AG04450 (cell line): ENCODE measurements around the gene CCSER1. TPM values are rescaled to one million over a fixed set of nuclear protein-coding genes. Genes with fewer than 3 reads are reported as not detected.

Experiments
- CTCF ChIA-PET: fragments of 300-600, 350-600 bp; formaldehyde crosslinking; extraction: SDS; loops from one replicate; lab custom pipeline; 2022; ENCODE audit warnings: antibody characterized with exemption, inconsistent platforms; lab: Charles Lee
- POLR2A ChIA-PET: fragments of 350-600 bp; formaldehyde crosslinking; extraction: SDS; loops from one replicate; lab custom pipeline; 2021; ENCODE audit warnings: antibody characterized with exemption, inconsistent platforms; lab: Yijun Ruan, JAX
- DNase-seq: peaks from one replicate; pipeline ENCODE4 v3.0.0-alpha.2; 2011; ENCODE audit warnings: low read depth, low spot score
- H3K27ac ChIP-seq: one replicate; pipeline ENCODE4 v1.5.1; 2012; ENCODE audit warnings: low read depth, low read length, control low read depth
- H3K27me3 ChIP-seq: one replicate; pipeline ENCODE4 v1.6.0; 2012; ENCODE audit warnings: low read length; ENCODE audit not compliant: control insufficient read depth, insufficient read depth
- H3K4me3 ChIP-seq: 2 replicates; pipeline ENCODE4 v1.5.1; 2011; ENCODE audit warnings: mild to moderate bottlenecking, low read depth, low read length, control low read depth
- H3K9me3 ChIP-seq: 2 replicates; pipeline ENCODE4 v1.5.1; 2012; ENCODE audit warnings: low read length; ENCODE audit not compliant: control insufficient read depth, insufficient read depth
- polyA plus RNA-seq: library from polyadenylated mRNA; depleted of rRNA; stranded (reverse); fragments of >200 nt; gene quantifications from 2 replicates; pipeline ENCODE4 v1.2.3, GENCODE V29; 2011
- TF ChIP-seq, protein P1 (sequence below): IDR thresholded peaks from 2 replicates; pipeline ENCODE4 v1.5.1; 2011; ENCODE audit warnings: low read depth, low read length, control low read depth, inconsistent platforms

The CCSER1 gene
- polyA plus RNA-seq, 1 experiment = not detected

DNA sequence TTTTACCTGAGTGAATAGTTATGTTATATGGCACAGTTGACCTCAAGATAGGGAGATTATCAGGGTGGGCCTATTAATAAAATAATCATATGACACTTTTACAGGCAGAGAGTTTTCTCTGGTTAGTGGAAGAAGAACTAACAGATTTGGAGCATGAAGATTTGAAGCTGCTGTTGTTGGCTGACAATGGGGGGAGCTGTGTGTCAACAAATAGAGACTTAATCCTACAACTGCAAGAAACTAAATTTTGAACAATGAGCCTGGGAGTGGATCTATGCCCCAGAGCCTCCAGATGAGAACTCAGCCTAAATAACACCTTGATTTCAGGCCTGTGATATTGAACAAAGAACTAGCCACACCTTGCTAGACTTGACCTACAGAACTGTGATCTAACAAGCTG lies 7.2 kb upstream of the CCSER1 start:
- no peak for DNase-seq
- H3K27me3 ChIP-seq = no peaks in the 10 kb centered on the region
- H3K27ac ChIP-seq = no peak overlapping the region
- H3K9me3 ChIP-seq = no peaks in the 10 kb centered on the region
- POLR2A ChIA-PET = no interaction called here
- H3K4me3 ChIP-seq = no peak overlapping the region
- CTCF ChIA-PET = no interaction called here
- TF ChIP-seq, protein P1, sequence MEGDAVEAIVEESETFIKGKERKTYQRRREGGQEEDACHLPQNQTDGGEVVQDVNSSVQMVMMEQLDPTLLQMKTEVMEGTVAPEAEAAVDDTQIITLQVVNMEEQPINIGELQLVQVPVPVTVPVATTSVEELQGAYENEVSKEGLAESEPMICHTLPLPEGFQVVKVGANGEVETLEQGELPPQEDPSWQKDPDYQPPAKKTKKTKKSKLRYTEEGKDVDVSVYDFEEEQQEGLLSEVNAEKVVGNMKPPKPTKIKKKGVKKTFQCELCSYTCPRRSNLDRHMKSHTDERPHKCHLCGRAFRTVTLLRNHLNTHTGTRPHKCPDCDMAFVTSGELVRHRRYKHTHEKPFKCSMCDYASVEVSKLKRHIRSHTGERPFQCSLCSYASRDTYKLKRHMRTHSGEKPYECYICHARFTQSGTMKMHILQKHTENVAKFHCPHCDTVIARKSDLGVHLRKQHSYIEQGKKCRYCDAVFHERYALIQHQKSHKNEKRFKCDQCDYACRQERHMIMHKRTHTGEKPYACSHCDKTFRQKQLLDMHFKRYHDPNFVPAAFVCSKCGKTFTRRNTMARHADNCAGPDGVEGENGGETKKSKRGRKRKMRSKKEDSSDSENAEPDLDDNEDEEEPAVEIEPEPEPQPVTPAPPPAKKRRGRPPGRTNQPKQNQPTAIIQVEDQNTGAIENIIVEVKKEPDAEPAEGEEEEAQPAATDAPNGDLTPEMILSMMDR = no peak

DNA sequence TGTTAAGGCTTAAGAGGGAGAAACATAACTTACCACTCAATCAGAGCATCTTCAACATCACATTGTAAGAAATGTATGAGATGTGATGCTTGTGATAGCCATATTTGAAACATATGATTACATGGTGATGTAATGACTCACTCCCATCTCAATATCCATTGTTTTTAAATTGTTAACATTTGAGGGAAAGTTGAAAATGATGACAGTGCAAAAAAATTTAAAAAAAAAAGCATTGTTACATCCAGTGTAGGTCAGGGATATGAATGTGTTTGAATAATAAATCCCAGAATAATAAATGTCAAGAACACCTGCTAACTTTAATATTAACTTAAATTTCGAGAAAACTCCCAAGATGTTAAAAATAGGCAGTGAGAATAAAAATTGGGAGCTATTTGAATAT lies 6.4 kb upstream of the CCSER1 start:
- CTCF ChIA-PET = no interaction called here

DNA sequence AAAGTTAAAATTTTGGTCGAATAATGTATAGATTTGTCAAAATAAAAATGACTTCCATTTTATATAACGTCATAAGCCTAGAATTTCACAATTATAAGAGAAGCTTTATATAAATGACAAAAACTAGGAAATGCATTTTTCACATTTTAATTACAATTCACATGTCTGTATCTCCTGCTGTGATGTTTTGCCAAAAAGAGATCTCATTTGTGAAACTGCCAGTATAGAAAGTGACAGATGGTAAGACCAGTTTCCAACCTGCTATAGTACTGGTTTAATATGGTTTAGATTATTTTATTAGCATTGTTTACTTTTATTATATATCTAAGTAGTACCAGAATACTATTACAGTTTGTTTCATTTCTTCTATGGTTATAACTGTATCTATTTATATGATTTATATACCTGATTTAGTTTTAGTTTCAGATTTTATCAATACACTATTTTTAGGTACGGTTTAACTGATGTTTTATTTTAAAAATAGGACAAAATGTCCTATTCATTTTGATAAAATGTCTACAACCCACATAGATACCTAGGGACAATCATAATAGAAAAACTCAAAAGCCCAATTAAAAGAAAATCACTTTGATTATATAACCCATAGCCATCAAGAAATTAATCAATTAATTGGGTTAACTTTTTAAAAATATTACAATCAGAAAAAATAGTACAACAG lies 5.4 kb upstream of the CCSER1 start:
- TF ChIP-seq, protein P1 = no peak
- Histone ChIP-seq H3K9me3 (no peaks in the 10 kb centered on the region), H3K4me3 (no peak overlapping the region), H3K27ac (no peak overlapping the region), H3K27me3 (peaks cover 8% of the 10 kb centered on the region)
- ChIA-PET CTCF (no interaction called here), POLR2A (no interaction called here)
- no peak for DNase-seq

More for the DNA sequence above, 6.4 kb upstream of the CCSER1 start:
- no peaks in the 10 kb centered on the region for H3K9me3 ChIP-seq
- H3K4me3 ChIP-seq = no peak overlapping the region
- POLR2A ChIA-PET = no interaction called here
- TF ChIP-seq, protein P1 = no peak
- H3K27me3 ChIP-seq = no peaks in the 10 kb centered on the region
- DNase-seq = no peak
- H3K27ac ChIP-seq = no peak overlapping the region

DNA sequence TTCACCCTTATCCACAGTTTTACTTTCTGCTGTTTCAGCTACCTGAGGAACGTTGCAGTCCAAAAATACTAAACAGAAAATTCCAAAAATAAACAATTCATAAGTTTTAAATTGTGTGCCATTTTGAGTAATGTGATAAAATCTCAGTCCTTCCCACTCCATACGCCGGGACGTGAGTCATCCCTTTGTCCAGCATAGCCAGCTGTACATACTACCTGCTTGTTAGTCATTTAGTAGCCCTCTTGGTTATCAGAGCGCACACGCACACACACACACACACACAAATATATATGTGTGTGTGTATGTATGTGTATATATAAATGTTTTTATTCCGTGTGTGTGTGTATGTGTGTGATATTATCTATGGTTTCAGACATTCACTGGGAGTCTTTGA lies 4.8 kb upstream of the CCSER1 start:
- TF ChIP-seq, protein P1 = no peak
- CTCF ChIA-PET = no interaction called here
- POLR2A ChIA-PET = no interaction called here

DNA sequence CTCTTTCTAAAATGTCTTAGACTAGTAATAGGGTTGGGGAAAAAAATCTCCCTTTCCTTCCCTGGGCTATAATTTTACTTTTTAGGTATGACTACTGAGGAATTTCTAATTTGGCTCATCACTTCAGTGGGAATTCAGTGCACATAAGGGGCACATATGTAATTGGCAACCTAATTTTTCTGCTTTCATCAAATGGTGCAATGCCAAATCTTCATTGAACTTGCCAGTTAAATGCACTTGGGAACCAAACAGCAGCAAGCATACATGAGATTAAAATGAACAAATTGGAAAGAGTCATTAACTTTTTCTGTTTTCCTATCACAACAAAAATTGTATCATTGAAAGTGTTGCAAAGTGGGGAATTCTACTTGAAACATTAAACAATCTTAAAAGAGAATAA lies 2.9 kb upstream of the CCSER1 start:
- DNase-seq = no peak
- no peak overlapping the region for H3K4me3 ChIP-seq
- TF ChIP-seq, protein P1 = no peak
- no peaks in the 10 kb centered on the region; the same call in 1 of the 2 replicates for H3K9me3 ChIP-seq
- peaks cover 14% of the 10 kb centered on the region for H3K27me3 ChIP-seq
- POLR2A ChIA-PET = no interaction called here
- CTCF ChIA-PET = no interaction called here
- no peak overlapping the region for H3K27ac ChIP-seq

More for the DNA sequence above, 4.8 kb upstream of the CCSER1 start:
- no peak for DNase-seq
- Histone ChIP-seq H3K4me3 (no peak overlapping the region), H3K27me3 (peaks cover 8% of the 10 kb centered on the region), H3K27ac (no peak overlapping the region), H3K9me3 (no peaks in the 10 kb centered on the region; the same call in 1 of the 2 replicates)
